A549 (cell line): Measurements from ENCODE around the gene LY6G5C. TPM values are rescaled to one million over a fixed set of nuclear protein-coding genes. Genes with fewer than 3 reads are reported as not detected.

Source experiments
- ATAC-seq, 2 experiments: fragments of 200-7000 bp in 1 of 2; fragments of >200 bp in 1 of 2; cut with Nextera tagmentation in 1 of 2; cut with Tn5 transposase in 1 of 2; 3 replicates each; pipeline versions ENCODE4 v1.8.0 to v1.9.1; 2018 to 2020; ENCODE audit warnings: mild to moderate bottlenecking in 1 of 2, moderate library complexity in 1 of 2
- CTCF ChIA-PET: fragments of 300-600 bp; sonication (Branson Sonifier 250); formaldehyde crosslinking; extraction: SDS; loops from one replicate; lab custom pipeline; 2021; ENCODE audit warnings: antibody characterized with exemption, inconsistent platforms; lab: Yijun Ruan, JAX
- POLR2A ChIA-PET: fragments of 350-600 bp; formaldehyde crosslinking; extraction: SDS; loops from one replicate; lab custom pipeline; 2021; ENCODE audit warnings: antibody characterized with exemption, inconsistent platforms; lab: Yijun Ruan, JAX
- DNase-seq, 2 experiments: peaks; one replicate each; pipeline versions ENCODE4 v3.0.0 to v3.0.0-alpha.2; 2011 to 2016; ENCODE audit warnings: low read depth in 1 of 2, low spot score in 1 of 2
- FAIRE-seq: peaks from 2 replicates; lab custom pipeline; 2011; peaks lifted over from hg19 to GRCh38; lab: Jason Lieb, UNC
- H3K27ac ChIP-seq, 2 experiments: fragments of >200 bp; sonication (Bioruptor Twin); formaldehyde crosslinking; 3 replicates each; pipeline ENCODE4 v1.5.1; 2016 to 2017
- H3K4me1 ChIP-seq: fragments of >200 bp; sonication (Bioruptor Twin); formaldehyde crosslinking; 3 replicates; pipeline ENCODE4 v1.6.1; 2016
- H3K4me2 ChIP-seq: fragments of >200 bp; sonication (Bioruptor Twin); formaldehyde crosslinking; 3 replicates; pipeline ENCODE4 v1.6.1; 2016
- H3K4me3 ChIP-seq: fragments of >200 bp; sonication (Bioruptor Twin); formaldehyde crosslinking; 3 replicates; pipeline ENCODE4 v1.5.1; 2016
- H3K9me3 ChIP-seq: fragments of >200 bp; sonication (Bioruptor Twin); formaldehyde crosslinking; 3 replicates; pipeline ENCODE4 v1.6.1; 2016
- ATOH8 ChIP-seq: fragments of 250-450 bp; sonication (Bioruptor Pico); IDR thresholded peaks from 2 replicates; pipeline ENCODE4 v1.5.0; 2020; ENCODE audit warnings: low read depth, mild to moderate bottlenecking, moderate library complexity
- CBX8 ChIP-seq: fragments of 200-600 bp; sonication (generic); IDR thresholded peaks from 2 replicates; pipeline ENCODE4 v1.6.1; 2016
- EHF ChIP-seq: fragments of 250-450 bp; sonication (Bioruptor Pico); IDR thresholded peaks from 2 replicates; pipeline ENCODE4 v1.5.0; 2020; ENCODE audit warnings: mild to moderate bottlenecking
- ESRRA ChIP-seq: fragments of 150-350 bp; IDR thresholded peaks from 2 replicates; pipeline ENCODE4 v1.6.1; 2014; ENCODE audit warnings: mild to moderate bottlenecking, low read length, borderline replicate concordance
- FOSB ChIP-seq: fragments of 250-450 bp; sonication (Bioruptor Pico); IDR thresholded peaks from 2 replicates; pipeline ENCODE4 v1.5.0; 2020; ENCODE audit warnings: mild to moderate bottlenecking, moderate library complexity
- FOSL2 ChIP-seq, 2 experiments: fragments of 450-650 bp in 1 of 2; fragments of >200 bp in 1 of 2; sonication (Bioruptor Twin) in 1 of 2; formaldehyde crosslinking; IDR thresholded peaks; 2 replicates each; pipeline versions ENCODE4 v1.5.0 to v1.6.1; 2016 to 2020; ENCODE audit warnings: mild to moderate bottlenecking in 1 of 2, moderate library complexity in 1 of 2
- HMGXB4 ChIP-seq: fragments of 250-450 bp; sonication (Bioruptor Pico); IDR thresholded peaks from 2 replicates; pipeline ENCODE4 v1.5.0; 2021; ENCODE audit warnings: mild to moderate bottlenecking, moderate library complexity, borderline replicate concordance
- KDM1A ChIP-seq: fragments of 200-600 bp; sonication (generic); IDR thresholded peaks from 2 replicates; pipeline ENCODE4 v1.6.1; 2016; ENCODE audit warnings: low read depth, mild to moderate bottlenecking
- MAFK ChIP-seq: fragments of 450-650 bp; IDR thresholded peaks from 2 replicates; pipeline ENCODE4 v1.6.1; 2014; ENCODE audit not compliant: partially characterized antibody
- MAZ ChIP-seq: fragments of 150-350 bp; IDR thresholded peaks from 2 replicates; pipeline ENCODE4 v1.6.1; 2014; ENCODE audit warnings: antibody characterized with exemption, low read depth, low read length, borderline replicate concordance
- MYC ChIP-seq: IDR thresholded peaks from 2 replicates; pipeline ENCODE4 v1.6.1; 2012; ENCODE audit warnings: mild to moderate bottlenecking, inconsistent platforms, low read length, improper control_type of control experiment, borderline replicate concordance
- POLR2A ChIP-seq: IDR thresholded peaks from 2 replicates; pipeline ENCODE4 v1.6.1; 2012; ENCODE audit warnings: mild to moderate bottlenecking, low read length
- RFX5 ChIP-seq: fragments of 450-650 bp; IDR thresholded peaks from 2 replicates; pipeline ENCODE4 v1.7.1; 2014; ENCODE audit warnings: antibody characterized with exemption, mild to moderate bottlenecking, moderate library complexity
- WGBS: methylation state at CpG from one replicate; pipeline ENCODE4 v1.1.6; 2017; ENCODE audit errors: missing lambda C conversion rate; 5-methylcytosine and 5-hydroxymethylcytosine counted together
- polyA plus RNA-seq, 4 experiments: library from polyadenylated mRNA; depleted of rRNA in 3 of 4; stranded (reverse); fragments of >200 nt; fragmentation: RNase III in 1 of 4; extraction: RNeasy Plus Mini Kit Qiagen cat#74134 plus additional on column Dnase treatment in 1 of 4; gene quantifications; 2 replicates in 3 of 4; 3 replicates in 1 of 4; pipeline ENCODE4 v1.2.3, GENCODE V29; 2011 to 2017
- TF ChIP-seq, protein P1 (sequence below): fragments of 200-600 bp; sonication (generic); IDR thresholded peaks from 2 replicates; pipeline ENCODE4 v1.6.1; 2016; ENCODE audit warnings: antibody characterized with exemption, mild to moderate bottlenecking, moderate library complexity
- TF ChIP-seq, protein P2 (sequence below): fragments of >200 bp; sonication (Bioruptor Twin); formaldehyde crosslinking; IDR thresholded peaks from 3 replicates; pipeline ENCODE4 v1.5.1; 2016
- TF ChIP-seq, protein P3 (sequence below): fragments of >200 bp; sonication (Bioruptor Twin); formaldehyde crosslinking; IDR thresholded peaks from 3 replicates; pipeline ENCODE4 v1.6.1; 2016
- TF ChIP-seq, protein P4 (sequence below): IDR thresholded peaks from 2 replicates; pipeline ENCODE4 v1.6.1; 2012
- TF ChIP-seq, protein P5 (sequence below): IDR thresholded peaks from 2 replicates; pipeline ENCODE4 v1.6.1; 2012; ENCODE audit warnings: low read depth, borderline replicate concordance

Gene LY6G5C
- polyA plus RNA-seq, 2 of the 4 experiments (the other 2 are of a cell fraction) = 1.2 to 1.6 TPM

DNA sequence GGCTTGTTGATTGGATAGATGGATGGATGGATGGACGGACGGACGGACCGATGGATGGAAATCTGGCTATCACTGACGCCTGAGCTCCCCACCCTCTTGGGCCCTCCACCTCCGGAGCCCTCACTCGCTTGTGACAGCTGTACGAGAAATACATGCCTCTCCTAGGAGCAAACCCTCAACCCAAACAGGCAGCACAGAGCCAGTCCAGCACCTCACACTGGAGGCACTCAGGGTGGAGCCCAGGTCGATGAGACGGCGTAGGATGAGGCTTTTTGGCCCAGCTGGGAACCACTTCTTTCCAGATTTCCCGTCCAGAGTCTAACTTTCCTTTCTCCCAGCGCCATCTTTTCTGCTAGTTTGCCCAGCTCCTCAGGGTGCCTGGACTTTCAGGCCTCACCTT, 2.7 kb upstream of the LY6G5C start (continued):
- TF ChIP-seq, protein P1, sequence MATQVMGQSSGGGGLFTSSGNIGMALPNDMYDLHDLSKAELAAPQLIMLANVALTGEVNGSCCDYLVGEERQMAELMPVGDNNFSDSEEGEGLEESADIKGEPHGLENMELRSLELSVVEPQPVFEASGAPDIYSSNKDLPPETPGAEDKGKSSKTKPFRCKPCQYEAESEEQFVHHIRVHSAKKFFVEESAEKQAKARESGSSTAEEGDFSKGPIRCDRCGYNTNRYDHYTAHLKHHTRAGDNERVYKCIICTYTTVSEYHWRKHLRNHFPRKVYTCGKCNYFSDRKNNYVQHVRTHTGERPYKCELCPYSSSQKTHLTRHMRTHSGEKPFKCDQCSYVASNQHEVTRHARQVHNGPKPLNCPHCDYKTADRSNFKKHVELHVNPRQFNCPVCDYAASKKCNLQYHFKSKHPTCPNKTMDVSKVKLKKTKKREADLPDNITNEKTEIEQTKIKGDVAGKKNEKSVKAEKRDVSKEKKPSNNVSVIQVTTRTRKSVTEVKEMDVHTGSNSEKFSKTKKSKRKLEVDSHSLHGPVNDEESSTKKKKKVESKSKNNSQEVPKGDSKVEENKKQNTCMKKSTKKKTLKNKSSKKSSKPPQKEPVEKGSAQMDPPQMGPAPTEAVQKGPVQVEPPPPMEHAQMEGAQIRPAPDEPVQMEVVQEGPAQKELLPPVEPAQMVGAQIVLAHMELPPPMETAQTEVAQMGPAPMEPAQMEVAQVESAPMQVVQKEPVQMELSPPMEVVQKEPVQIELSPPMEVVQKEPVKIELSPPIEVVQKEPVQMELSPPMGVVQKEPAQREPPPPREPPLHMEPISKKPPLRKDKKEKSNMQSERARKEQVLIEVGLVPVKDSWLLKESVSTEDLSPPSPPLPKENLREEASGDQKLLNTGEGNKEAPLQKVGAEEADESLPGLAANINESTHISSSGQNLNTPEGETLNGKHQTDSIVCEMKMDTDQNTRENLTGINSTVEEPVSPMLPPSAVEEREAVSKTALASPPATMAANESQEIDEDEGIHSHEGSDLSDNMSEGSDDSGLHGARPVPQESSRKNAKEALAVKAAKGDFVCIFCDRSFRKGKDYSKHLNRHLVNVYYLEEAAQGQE = no peak
- TF ChIP-seq POLR2A (no peak), FOSL2 (IDR thresholded peaks at IDR 0.05) (no peak), FOSL2 (CRISPR knock-in tag; IDR thresholded peaks at IDR 0.05) (no peak), FOSB (CRISPR knock-in tag) (no peak), MAZ (no peak), RFX5 (no peak)
- TF ChIP-seq, all 56 proteins: peak for 0

DNA sequence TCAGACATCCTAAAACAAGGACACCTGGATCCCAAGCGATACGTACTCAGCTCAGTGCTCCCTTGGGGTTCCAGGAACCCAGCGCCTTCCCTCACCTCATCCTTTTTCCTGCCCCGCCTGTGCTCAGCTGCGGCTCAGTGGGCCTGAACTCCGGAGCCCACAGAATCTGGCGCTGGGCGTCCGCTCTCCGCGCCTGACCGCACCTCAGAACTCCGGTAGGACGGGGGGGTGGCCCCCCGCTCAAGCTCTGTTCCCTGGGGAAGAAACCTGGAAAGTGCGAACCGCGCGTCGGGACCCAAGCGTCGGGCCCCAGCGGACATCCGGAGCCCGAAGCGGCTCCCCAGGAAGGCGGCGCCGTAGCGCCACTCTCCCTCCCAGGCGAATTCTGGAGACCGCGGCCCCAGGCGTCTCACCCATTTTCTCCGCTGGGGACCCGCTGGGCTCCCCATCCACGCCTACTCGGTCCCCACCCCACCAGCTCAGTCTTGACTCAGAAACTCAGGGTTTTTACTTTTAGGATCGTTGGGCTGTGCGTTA, 336 bp upstream of the LY6G5C start:
- FAIRE-seq (no peak), DNase-seq (no peak), ATAC-seq (peak; percentile 47 to 62; a peak in 5 of 6 replicates)
- H3K4me3 ChIP-seq = peak overlapping the region; percentile 22; the same call in 2 of the 3 replicates
- H3K4me1 ChIP-seq = peaks cover 8% of the 10 kb centered on the region; the same call in 1 of the 3 replicates
- TF ChIP-seq, protein P2, sequence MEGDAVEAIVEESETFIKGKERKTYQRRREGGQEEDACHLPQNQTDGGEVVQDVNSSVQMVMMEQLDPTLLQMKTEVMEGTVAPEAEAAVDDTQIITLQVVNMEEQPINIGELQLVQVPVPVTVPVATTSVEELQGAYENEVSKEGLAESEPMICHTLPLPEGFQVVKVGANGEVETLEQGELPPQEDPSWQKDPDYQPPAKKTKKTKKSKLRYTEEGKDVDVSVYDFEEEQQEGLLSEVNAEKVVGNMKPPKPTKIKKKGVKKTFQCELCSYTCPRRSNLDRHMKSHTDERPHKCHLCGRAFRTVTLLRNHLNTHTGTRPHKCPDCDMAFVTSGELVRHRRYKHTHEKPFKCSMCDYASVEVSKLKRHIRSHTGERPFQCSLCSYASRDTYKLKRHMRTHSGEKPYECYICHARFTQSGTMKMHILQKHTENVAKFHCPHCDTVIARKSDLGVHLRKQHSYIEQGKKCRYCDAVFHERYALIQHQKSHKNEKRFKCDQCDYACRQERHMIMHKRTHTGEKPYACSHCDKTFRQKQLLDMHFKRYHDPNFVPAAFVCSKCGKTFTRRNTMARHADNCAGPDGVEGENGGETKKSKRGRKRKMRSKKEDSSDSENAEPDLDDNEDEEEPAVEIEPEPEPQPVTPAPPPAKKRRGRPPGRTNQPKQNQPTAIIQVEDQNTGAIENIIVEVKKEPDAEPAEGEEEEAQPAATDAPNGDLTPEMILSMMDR = no peak
- TF ChIP-seq KDM1A (no peak), ATOH8 (CRISPR knock-in tag) (no peak), CBX8 (no peak), MYC (no peak), EHF (CRISPR knock-in tag) (no peak), POLR2A (no peak), MAFK (no peak), RFX5 (no peak), FOSL2 (IDR thresholded peaks at IDR 0.05) (no peak), FOSL2 (CRISPR knock-in tag; IDR thresholded peaks at IDR 0.05) (no peak), HMGXB4 (CRISPR knock-in tag) (no peak), ESRRA (no peak)
- TF ChIP-seq, protein P1 = no peak
- TF ChIP-seq, protein P3, sequence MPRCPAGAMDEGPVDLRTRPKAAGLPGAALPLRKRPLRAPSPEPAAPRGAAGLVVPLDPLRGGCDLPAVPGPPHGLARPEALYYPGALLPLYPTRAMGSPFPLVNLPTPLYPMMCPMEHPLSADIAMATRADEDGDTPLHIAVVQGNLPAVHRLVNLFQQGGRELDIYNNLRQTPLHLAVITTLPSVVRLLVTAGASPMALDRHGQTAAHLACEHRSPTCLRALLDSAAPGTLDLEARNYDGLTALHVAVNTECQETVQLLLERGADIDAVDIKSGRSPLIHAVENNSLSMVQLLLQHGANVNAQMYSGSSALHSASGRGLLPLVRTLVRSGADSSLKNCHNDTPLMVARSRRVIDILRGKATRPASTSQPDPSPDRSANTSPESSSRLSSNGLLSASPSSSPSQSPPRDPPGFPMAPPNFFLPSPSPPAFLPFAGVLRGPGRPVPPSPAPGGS = no peak
- TF ChIP-seq, protein P4, sequence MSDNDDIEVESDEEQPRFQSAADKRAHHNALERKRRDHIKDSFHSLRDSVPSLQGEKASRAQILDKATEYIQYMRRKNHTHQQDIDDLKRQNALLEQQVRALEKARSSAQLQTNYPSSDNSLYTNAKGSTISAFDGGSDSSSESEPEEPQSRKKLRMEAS = no peak
- TF ChIP-seq, protein P5, sequence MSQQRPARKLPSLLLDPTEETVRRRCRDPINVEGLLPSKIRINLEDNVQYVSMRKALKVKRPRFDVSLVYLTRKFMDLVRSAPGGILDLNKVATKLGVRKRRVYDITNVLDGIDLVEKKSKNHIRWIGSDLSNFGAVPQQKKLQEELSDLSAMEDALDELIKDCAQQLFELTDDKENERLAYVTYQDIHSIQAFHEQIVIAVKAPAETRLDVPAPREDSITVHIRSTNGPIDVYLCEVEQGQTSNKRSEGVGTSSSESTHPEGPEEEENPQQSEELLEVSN = no peak
- CTCF ChIA-PET = interaction anchor here (0.6 to 4.7 kb wide), 17 partner anchors 9 to 1372 kb away, joined by 3 to 26 read pairs (median 4); partner anchors contain the start of genes DDAH2 and SKIC2
- peak overlapping the region; percentile 59 for H3K4me2 ChIP-seq
- peak overlapping the region in 1 of 2 experiments; percentile 78; a peak in 3 of 6 replicates for H3K27ac ChIP-seq
- POLR2A ChIA-PET = interaction anchor here (0.7 to 1.0 kb wide), 2 partner anchors 134 to 149 kb away, joined by 3 to 7 read pairs; partner anchors contain the start of genes HSPA1A and HSPA1L
- 55% methylated on average over 28 of the region's 40 CpGs for WGBS
- no peaks in the 10 kb centered on the region for H3K9me3 ChIP-seq
